ENCODE results near the gene CD46.

Gene CD46

GRCh38 chr1:207831517-207832327 lies 79.9 kb downstream of the CD46 start:
- DNase-seq: no peak

DNA sequence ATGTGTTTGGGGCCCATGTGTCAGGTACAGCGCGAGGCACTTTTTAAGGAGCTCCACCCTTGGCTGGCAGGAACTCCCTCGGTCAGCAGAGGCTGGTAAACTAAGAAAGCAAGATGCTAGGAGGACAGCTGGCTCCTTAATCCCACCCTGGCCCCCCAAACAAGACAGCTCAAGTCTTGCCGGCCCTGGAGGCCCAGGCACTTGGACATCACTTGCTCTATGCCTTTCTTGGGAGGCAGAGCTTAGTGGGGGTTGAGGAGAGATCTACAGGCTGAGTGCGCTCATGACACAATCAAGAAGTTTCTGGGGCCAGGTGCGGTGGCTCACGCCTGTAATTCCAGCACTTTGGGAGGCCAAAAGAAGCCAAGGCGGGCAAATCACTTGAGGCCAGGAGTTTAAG lies 80.9 kb downstream of the CD46 start:
- DNase-seq: no peak

DNA sequence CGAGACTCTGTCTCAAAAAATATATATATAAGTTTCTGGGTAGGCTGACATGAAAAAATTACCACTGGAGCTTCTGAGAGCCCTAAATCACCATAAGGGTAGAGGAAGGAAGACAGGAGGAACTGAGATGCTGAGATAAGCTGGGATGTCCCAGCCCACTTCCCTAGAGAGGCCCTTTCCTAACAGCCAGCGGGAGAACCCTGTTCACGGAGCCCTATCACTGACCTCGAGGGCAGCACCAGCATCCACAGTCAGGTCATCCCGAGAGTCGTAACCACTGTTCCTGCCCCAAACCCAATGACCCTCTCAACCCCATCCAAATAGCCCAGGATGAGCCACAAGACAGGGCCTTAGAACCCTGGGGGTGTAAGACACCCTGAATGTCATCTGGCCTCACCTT lies 81.5 kb downstream of the CD46 start:
- no peak for DNase-seq

- no peak for DNase-seq
These were observed 82.3 kb downstream of the CD46 start for GRCh38 chr1:207833956-207834660.

DNA sequence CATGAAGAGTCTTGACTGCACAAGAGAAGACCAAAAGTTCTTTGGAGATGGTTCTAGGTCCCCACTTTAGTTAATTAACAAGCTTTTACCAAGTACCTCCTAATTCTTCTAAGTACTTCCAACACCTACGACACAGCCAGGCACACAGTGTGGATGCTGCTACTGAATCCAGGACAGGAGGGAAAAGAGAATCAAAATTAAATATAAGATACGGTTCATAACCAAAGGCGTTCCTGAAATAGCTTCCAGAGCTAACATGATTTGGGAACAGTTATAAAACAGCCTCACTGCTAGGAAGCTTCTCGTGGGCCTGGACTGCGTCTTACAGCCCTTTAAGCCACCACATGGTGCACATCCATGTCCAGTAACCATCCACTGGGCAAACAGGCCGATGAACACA lies 84.1 kb downstream of the CD46 start:
- no peak for DNase-seq

DNA sequence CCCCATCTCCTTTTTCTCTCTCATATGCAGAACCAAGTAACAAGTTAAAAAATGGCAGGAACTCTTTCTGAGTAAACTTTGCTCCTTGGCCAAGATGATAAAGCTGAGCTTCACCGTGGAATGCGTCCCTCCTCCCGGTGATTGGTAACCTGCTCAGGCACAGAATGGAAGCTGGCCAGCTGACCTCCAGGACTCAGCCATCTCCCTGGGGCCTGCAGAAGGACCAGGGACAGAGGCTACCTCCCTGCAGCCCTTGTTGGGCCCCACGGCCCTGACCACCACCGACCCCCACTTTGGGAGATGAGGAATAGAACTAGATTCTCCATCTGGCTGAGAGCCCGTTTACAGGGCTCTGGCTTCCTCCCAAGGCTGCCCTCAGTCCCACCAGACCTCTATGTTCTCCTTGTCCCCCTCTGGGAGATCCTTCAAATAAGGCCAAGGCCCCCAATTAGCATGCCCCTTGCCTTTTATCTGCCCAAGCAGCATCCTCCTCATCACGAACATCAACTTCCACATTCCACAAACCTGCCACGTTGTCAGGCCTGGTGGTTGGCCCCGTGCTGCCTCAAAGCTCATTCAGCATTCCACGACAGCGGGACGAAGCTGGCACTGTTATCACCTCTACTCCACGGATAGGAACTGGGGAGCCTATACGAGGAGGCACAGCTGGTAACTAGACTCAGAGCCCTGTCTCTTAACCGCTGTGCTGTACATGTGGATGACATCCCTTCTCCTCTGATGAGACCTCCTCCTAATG lies 84.9 kb downstream of the CD46 start:
- no peak for DNase-seq

DNA sequence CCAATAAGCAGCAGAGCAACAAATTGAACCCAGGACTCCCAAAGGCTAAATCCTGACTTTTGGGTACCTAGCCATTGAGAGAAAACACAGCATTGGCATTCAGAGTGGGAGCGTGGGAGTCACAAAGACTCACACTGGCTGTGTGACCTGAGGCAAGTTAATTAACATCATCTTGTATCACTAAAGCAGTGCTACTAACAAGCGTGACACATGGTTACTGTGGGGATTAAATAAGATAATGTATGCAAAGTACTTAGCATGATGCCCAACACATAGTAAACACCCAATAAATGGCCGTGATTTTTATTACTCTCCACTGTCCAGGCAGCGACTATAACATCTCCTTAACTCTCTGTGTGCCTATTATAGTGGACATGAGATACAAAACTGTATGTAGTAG lies 85.8 kb downstream of the CD46 start:
- no peak for DNase-seq

DNA sequence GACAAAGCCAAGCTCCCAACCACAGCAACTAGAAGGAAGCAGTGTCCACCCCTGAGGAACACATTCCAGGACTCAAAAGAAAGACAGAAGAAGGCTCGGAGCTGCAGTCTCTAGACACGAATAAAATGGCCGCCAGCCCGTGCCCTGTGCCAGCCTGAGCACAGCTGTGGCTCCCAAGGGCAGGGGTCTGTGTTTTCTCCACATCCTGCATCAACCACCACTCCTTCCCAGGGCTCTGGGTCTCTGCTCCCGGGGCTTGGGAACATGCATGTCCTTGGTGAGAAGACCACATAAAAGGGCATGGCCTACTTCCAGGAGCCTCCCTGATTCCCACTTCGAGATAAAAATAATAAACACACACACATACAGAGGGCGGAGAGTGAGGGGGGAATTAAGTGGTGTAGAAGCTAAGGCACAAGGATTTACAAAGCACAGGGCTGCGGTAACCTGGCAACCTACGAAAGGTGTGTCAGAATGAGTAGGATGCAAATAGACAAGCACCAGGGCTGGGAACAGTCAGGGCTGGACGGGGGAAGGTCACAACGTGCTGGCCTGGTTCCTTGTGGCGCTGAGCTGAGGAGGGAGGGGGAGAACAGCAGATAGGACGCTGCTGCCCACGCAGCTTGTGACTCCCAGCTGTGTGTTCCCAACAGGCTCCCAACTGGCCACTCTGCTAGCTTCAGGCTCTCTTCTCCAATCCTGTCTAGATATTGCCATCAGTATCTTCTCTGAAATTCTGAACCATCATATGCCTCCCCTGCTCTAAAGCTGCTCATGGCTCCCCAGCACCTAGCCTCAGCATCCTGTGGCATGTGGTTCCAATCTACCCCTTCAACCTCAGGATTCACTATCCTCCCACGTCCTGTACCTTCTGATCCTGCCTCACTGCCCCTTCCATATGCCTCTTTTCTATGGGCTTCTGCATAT lies 86.6 kb downstream of the CD46 start:
- DNase-seq: no peak

GRCh38 chr1:207839083-207839413 lies 87.2 kb downstream of the CD46 start:
- DNase-seq: no peak

DNA sequence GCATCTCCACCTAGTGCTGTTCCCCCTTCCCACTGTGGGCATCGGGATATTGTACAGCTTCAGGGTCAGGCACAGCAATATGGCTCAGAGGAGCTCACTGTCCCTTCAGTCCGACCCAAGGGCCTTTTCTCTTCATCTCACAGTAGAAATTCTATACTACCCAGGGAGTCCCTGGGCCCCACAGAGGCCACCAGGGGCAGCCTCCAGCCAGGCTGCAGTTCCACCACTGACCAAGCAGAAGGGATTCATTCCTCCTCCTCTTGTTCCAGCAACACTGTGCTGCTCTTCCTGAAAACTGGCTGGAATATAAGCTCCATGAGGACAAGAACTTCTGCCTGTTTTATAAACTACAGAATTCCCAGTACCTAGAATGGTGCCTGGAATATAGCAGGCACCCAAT lies 88.5 kb downstream of the CD46 start:
- DNase-seq: no peak

GRCh38 chr1:207841293-207841692 lies 89.4 kb downstream of the CD46 start:
- no peak for DNase-seq

GRCh38 chr1:207841901-207842300 lies 90.0 kb downstream of the CD46 start:
- DNase-seq: no peak

- DNase-seq: no peak
These were observed 90.7 kb downstream of the CD46 start for GRCh38 chr1:207842506-207842905.

GRCh38 chr1:207844371-207844770 lies 92.5 kb downstream of the CD46 start:
- DNase-seq: no peak
